Astrocyte of the spinal cord (primary cell): Measurements from ENCODE around the gene TMEM271.
"Not testable (repeated sequence)": the region's sequence is repeated elsewhere in the genome, so short reads cannot be mapped to it uniquely, and the experiment has no call there.

ENCODE experiments used
- DNase-seq: peaks from one replicate; pipeline ENCODE4 v3.0.0; 2011; ENCODE audit warnings: low read depth, low spot score
- H3K4me3 ChIP-seq: 2 replicates; pipeline ENCODE4 v1.5.1; 2011; ENCODE audit warnings: low read depth, mild to moderate bottlenecking, low read length, moderate library complexity
- CTCF ChIP-seq: IDR thresholded peaks from 2 replicates; pipeline ENCODE4 v1.5.1; 2012; ENCODE audit warnings: low read depth, mild to moderate bottlenecking, low read length, inconsistent platforms
- in situ Hi-C: cut with HindIII; loops from 2 replicates; pipeline ENCODE4 v1.10.0; 2017; ENCODE audit warnings: low sequenced_read_pairs

The TMEM271 gene

GRCh38 chr4:561426-561825 lies 14.7 kb downstream of the TMEM271 start:
- no peak for DNase-seq
- H3K4me3 ChIP-seq = no peak overlapping the region
- TF ChIP-seq CTCF = no peak
- in situ Hi-C loops = no loop called here

- H3K4me3 ChIP-seq = no peak overlapping the region
- in situ Hi-C loops = no loop called here
- no peak for DNase-seq
- no peak for TF ChIP-seq CTCF
Observed at GRCh38 chr4:560731-561291, 15.3 kb downstream of the TMEM271 start.

DNA sequence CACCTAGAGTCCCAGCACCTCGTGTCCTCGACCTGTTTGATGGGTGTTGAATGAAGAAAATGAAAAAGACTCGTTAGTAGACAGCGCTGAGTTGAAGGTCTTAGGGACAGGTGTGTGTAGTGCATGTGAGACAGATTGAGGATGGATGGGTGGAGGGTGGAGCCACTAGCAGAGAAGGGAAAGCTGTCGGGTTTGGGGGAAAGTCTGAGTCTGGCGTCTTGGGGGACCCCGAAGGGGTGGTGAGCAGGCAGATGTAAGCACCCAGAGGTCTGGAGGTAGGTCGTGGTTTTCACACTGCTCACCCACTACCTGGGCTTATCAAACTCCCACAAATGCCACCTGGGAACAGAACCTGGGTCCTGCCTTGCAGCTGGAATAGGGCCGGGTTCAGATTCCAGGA lies 16.0 kb downstream of the TMEM271 start:
- no peak for DNase-seq
- H3K4me3 ChIP-seq = no peak overlapping the region
- in situ Hi-C loops = no loop called here
- TF ChIP-seq CTCF = no peak

DNA sequence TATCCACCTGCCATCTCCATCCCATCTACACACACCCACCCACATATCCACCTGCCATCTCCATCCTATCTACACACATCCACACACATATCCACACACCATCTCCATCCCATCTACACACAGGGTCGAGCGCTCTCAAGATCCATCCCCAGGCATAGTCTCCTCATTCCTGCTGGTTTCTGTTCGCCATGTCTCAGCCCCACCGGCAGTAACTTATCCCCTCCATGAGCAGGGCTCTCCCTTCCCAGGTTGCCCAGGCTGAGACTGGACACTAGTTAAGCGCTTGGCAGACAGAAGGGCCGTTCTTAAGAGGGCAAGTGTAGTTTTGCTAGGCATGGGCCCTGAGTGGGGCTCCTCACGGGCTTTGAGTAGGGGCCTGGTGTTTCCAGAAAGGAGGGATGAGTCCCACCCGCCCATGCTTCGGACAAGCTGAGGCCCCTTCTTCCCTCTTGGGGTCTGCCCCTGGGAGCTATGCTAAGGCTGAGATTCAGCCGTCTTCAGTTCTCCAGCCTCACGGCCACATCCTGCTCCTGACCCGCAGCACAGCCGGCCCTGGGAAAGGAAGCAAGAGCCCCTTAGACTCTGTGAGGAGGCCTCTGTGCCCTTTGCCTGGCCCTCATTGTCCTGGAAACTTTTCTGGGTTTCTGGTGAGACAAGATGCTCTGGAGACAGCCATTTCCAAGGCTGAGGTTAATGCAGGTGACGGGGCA lies 20.4 kb downstream of the TMEM271 start:
- no peak overlapping the region for H3K4me3 ChIP-seq
- TF ChIP-seq CTCF = no peak
- in situ Hi-C loops = no loop called here
- no peak for DNase-seq

GRCh38 chr4:554793-555320 lies 21.2 kb downstream of the TMEM271 start:
- in situ Hi-C loops, H3K4me3 ChIP-seq, DNase-seq: not testable (repeated sequence)

DNA sequence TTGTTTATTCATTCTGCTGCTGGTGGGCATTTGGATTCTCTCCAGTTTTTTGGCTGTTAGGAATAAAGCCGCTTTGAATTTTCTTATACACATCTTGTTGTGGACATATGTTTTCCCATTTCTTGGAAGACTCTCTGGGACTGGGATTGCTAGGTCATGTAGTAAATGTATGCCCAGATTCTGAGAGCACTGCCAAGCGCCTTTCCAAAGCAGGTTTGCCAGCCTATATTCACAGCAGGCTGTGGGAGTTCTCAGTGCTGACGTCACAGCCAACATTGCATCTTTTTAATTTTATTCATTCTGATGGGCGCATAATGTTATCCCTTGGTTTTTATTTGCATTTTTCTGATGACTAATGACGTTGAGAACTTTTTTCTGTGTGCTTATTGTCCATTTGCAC lies 24.1 kb downstream of the TMEM271 start:
- no peak for TF ChIP-seq CTCF
- H3K4me3 ChIP-seq = no peak overlapping the region
- DNase-seq = no peak
- in situ Hi-C loops = no loop called here

- H3K4me3 ChIP-seq, in situ Hi-C loops, DNase-seq: not testable (repeated sequence)
Observed at GRCh38 chr4:550268-550667, 25.8 kb downstream of the TMEM271 start.

GRCh38 chr4:548976-549375 lies 27.1 kb downstream of the TMEM271 start:
- in situ Hi-C loops = no loop called here

More at GRCh38 chr4:548976-549375, 27.1 kb downstream of the TMEM271 start:
- TF ChIP-seq CTCF = no peak
- no peak for DNase-seq
- no peak overlapping the region for H3K4me3 ChIP-seq
